Measurements from ENCODE around the gene CASR. TPM values are rescaled to one million over a fixed set of nuclear protein-coding genes. Genes with fewer than 3 reads are reported as not detected.

Gene CASR
- total RNA-seq, 1 experiment from 2014 or later, result not detected

- DNase-seq (ENCODE audit: low read depth), result no peak
Measured at GRCh38 chr3:122306622-122306953, 123.1 kb downstream of the CASR start.

GRCh38 chr3:122307094-122307687, 123.7 kb downstream of the CASR start:
- DNase-seq (ENCODE audit: low read depth), result no peak

GRCh38 chr3:122307976-122308375, 124.5 kb downstream of the CASR start:
- DNase-seq (ENCODE audit: low read depth), result no peak

GRCh38 chr3:122310361-122310760, 126.9 kb downstream of the CASR start:
- no peak for DNase-seq (ENCODE audit: low read depth)

- DNase-seq (ENCODE audit: low read depth), result no peak
Measured at GRCh38 chr3:122312826-122313225, 129.4 kb downstream of the CASR start.

GRCh38 chr3:122313281-122313680, 129.8 kb downstream of the CASR start:
- no peak for DNase-seq (ENCODE audit: low read depth)

- no peak for DNase-seq (ENCODE audit: low read depth)
Measured at GRCh38 chr3:122314228-122314876, 130.9 kb downstream of the CASR start.

GRCh38 chr3:122315619-122316018, 132.2 kb downstream of the CASR start:
- no peak for DNase-seq (ENCODE audit: low read depth)

- DNase-seq (ENCODE audit: low read depth), result no peak
Measured at GRCh38 chr3:122316368-122316767, 132.9 kb downstream of the CASR start.

- DNase-seq (ENCODE audit: low read depth), result no peak
Measured at GRCh38 chr3:122318620-122319019, 135.2 kb downstream of the CASR start.

- no peak for DNase-seq (ENCODE audit: low read depth)
Measured at GRCh38 chr3:122322095-122323075, 138.9 kb downstream of the CASR start.

GRCh38 chr3:122324871-122325323, 141.4 kb downstream of the CASR start, which contains the start of gene CSTA:
CSTA (plus strand) TSS chr3:122325248; CDS start chr3:122325293, 45 bp downstream.
- peak; percentile 15 for DNase-seq (ENCODE audit: low read depth)

- no peak for DNase-seq (ENCODE audit: low read depth)
Measured at GRCh38 chr3:122325769-122326168, 142.3 kb downstream of the CASR start.

- DNase-seq (ENCODE audit: low read depth), result no peak
Measured at GRCh38 chr3:122331886-122332285, 148.4 kb downstream of the CASR start.

- DNase-seq (ENCODE audit: low read depth), result no peak
Measured at GRCh38 chr3:122332551-122332950, 149.1 kb downstream of the CASR start.

Other genes starting within 250 kb of the CASR start
- not detected in 2 replicates for gene ILDR1, start 161.4 kb upstream of the CASR start, total RNA-seq (2014; rRNA removed)
- gene CD86, start 128.3 kb upstream of the CASR start, total RNA-seq (2014; rRNA removed), result not detected in 2 replicates
- 0.46 TPM in 1 of 2 replicates, not detected in the other for gene CSTA, start 141.6 kb downstream of the CASR start, total RNA-seq (2014; rRNA removed)
- 37.6 and 37.8 TPM in 2 replicates for gene MIX23, start 199.6 kb downstream of the CASR start, total RNA-seq (2014; rRNA removed)
- gene FAM162A, start 200.5 kb downstream of the CASR start, total RNA-seq (2014; rRNA removed), result 27.6 and 32.3 TPM in 2 replicates
- gene WDR5B, start 232.4 kb downstream of the CASR start, total RNA-seq (2014; rRNA removed), result 4.7 and 6.0 TPM in 2 replicates

Measured in LHCN-M2 (cell line).